Adrenal gland (tissue), 19 donors: ENCODE measurements around the gene TOPAZ1. TPM values are rescaled to one million over a fixed set of nuclear protein-coding genes. Genes with fewer than 3 reads are reported as not detected.

Experiments used
- DNase-seq, 7 donors: peaks; one replicate each; pipeline ENCODE4 v3.0.0-alpha.2; 2019 to 2020
- H3K27ac ChIP-seq, 5 donors: fragments of 200-600 bp; sonication (generic) in 4 of 5; 1 replicate in 3 of 5; 2 replicates in 2 of 5; pipeline versions ENCODE4 v1.5.1 to v1.8.0; 2016 to 2020; ENCODE audit warnings: mild to moderate bottlenecking in 1 of 5
- H3K27me3 ChIP-seq: fragments of 200-600 bp; 2 replicates; pipeline ENCODE4 v1.8.0; 2021
- H3K36me3 ChIP-seq, 2 donors: fragments of 200-600 bp; replicated peaks in 1 of 2; 1 replicate in 1 of 2; 2 replicates in 1 of 2; pipeline versions ENCODE4 v1.5.1 to v1.8.0; 2018 to 2022
- H3K4me1 ChIP-seq, 2 donors: fragments of 200-600 bp; replicated peaks in 1 of 2; 1 replicate in 1 of 2; 2 replicates in 1 of 2; pipeline versions ENCODE4 v1.5.1 to v1.8.0; 2018 to 2021
- H3K4me3 ChIP-seq, 4 donors: fragments of 200-600 bp; sonication (generic) in 3 of 4; one replicate each; pipeline ENCODE4 v1.5.1; 2016 to 2018
- H3K9me3 ChIP-seq, 3 donors: fragments of 200-600 bp; sonication (generic) in 1 of 3; replicated peaks in 1 of 3; 1 replicate in 2 of 3; 2 replicates in 1 of 3; pipeline versions ENCODE4 v1.5.1 to v1.8.0; 2016 to 2021
- CTCF ChIP-seq, 6 experiments: fragments of 450-650 bp in 4 of 6; fragments of 200-600 bp in 2 of 6; sonication (generic) in 1 of 6; IDR thresholded peaks; 1 replicate in 5 of 6; 2 replicates in 1 of 6; pipeline versions ENCODE4 v1.5.1 to v1.8.0; 2016 to 2021; ENCODE audit warnings: antibody characterized with exemption in 6 of 6, mild to moderate bottlenecking in 2 of 6, moderate library complexity in 1 of 6
- POLR2A ChIP-seq, 2 donors: fragments of 450-650 bp; IDR thresholded peaks; one replicate each; pipeline ENCODE4 v1.6.1; 2017; ENCODE audit warnings: antibody characterized with exemption in 2 of 2, mild to moderate bottlenecking in 2 of 2, moderate library complexity in 1 of 2
- WGBS, 4 donors: extraction: QIAGEN DNeasy Blood & Tissue Kit in 2 of 4; methylation state at CpG; one replicate each; pipeline versions ENCODE4 v1.1.5 to v1.1.7; 2013 to 2017; 5-methylcytosine and 5-hydroxymethylcytosine counted together
- intact Hi-C, 2 donors: fragments of 100-400 bp; cut with DNase I; formaldehyde crosslinking; loops; one replicate each; pipeline versions ENCODE4 v1.14.1 to v1.15.0; 2022 to 2023
- long read RNA-seq, 10 donors: library from polyadenylated mRNA in 3 of 10; unstranded in 2 of 10; stranded (forward) in 1 of 10; transcript quantifications; one replicate each; pipeline ENCODE4 v2.0.0 and lab custom pipeline, GENCODE V29; 2021 to 2026
- polyA plus RNA-seq, 3 donors: library from polyadenylated mRNA; stranded (reverse); fragments of 200-250 nt in 2 of 3; fragments of 350-450 nt in 1 of 3; fragmentation: Illumina TruSeq in 1 of 3; extraction: RNeasy Lipid Tissue Mini Kit (QIAGEN cat#74804) in 1 of 3; gene quantifications; one replicate each; pipeline ENCODE4 v1.2.3, GENCODE V29; 2013 to 2014
- total RNA-seq, 9 donors: library from RNA; depleted of rRNA in 4 of 9; stranded (reverse); fragments of >200 nt in 4 of 9; fragments of 120-200 nt in 1 of 9; fragmentation: NEBNext Ultra II Directional in 1 of 9; extraction: Animal tissue kit (Norgen Biotek cat#: 25700) in 1 of 9; gene quantifications; one replicate each; pipeline versions ENCODE4 v1.1.0 to v1.2.4, GENCODE V29; 2013 to 2023
- donor health status: healthy with polysubstance abuse.
- donor health status: Bipolar disorder and iron deficiency.
- donor health status: DM: yes; HTN: yes; CAD: no.
- donor health status: DM: no; HTN: no; CAD: no.
- donor health status: DM: no; HTN: no; CAD: no.
- donor health status: DM: yes; HTN: yes; CAD: no.

The TOPAZ1 gene
- not detected for total RNA-seq
- not detected for polyA plus RNA-seq
- long read RNA-seq, donor 1 = 0 reads
- long read RNA-seq, donor 2 = 0 reads
- long read RNA-seq, donor 3 = 0 reads
- long read RNA-seq, donor 4 = 0 reads
- long read RNA-seq, donor 5 = 0 reads
- long read RNA-seq, donor 6 = 0 reads
- long read RNA-seq, donor 7 = 0 reads
- long read RNA-seq, donor 8 = 0 reads
- long read RNA-seq, donor 9 = 0 reads
- long read RNA-seq, donor 10 = 0 reads

GRCh38 chr3:44241706-44242105 is at the start of gene TOPAZ1:
TSS of gene TOPAZ1 (plus strand) at chr3:44241886. CDS start at chr3:44242054, 168 bp downstream.
- 91 to 94% (median 92%) methylated on average over 10 to 35 of the region's 35 CpGs for WGBS, 4 donors
- no peaks in the 10 kb centered on the region for H3K27me3 ChIP-seq
- no peaks in the 10 kb centered on the region for H3K4me1 ChIP-seq
- intact Hi-C loops = no loop called here
- H3K9me3 ChIP-seq = no peaks in the 10 kb centered on the region
- no peaks in the 10 kb centered on the region for H3K36me3 ChIP-seq
- no peak within 1 kb of the TSS for H3K4me3 ChIP-seq
- H3K27ac ChIP-seq = no peak within 1 kb of the TSS
- TF ChIP-seq CTCF (IDR thresholded peaks at IDR 0.05) = no peak
- TF ChIP-seq POLR2A (IDR thresholded peaks at IDR 0.05) = no peak
- no peak for DNase-seq

GRCh38 chr3:44198284-44199269 is 43.1 kb upstream of the TOPAZ1 start:
- DNase-seq = peak; percentile 62 to 84 (median 74)
- no peak overlapping the region for H3K4me3 ChIP-seq
- no peaks in the 10 kb centered on the region for H3K9me3 ChIP-seq
- no peaks in the 10 kb centered on the region for H3K36me3 ChIP-seq
- no peak overlapping the region for H3K27ac ChIP-seq
- H3K4me1 ChIP-seq = no peaks in the 10 kb centered on the region
- H3K27me3 ChIP-seq = no peaks in the 10 kb centered on the region
- TF ChIP-seq CTCF (IDR thresholded peaks at IDR 0.05) = peak; percentile 57 to 82 (median 76)
- no peak for TF ChIP-seq POLR2A (IDR thresholded peaks at IDR 0.05)
- WGBS, 4 donors = 13 to 15% (median 14%) methylated on average over 15 of the region's 15 CpGs
- intact Hi-C loops = loop anchor here (5.0 to 10.0 kb wide), 3 partner anchors 434 to 656 kb away; no protein-coding TSS in a partner anchor

- intact Hi-C loops = no loop called here
- no peak for TF ChIP-seq CTCF (IDR thresholded peaks at IDR 0.05)
- TF ChIP-seq POLR2A (IDR thresholded peaks at IDR 0.05) = no peak
- H3K4me1 ChIP-seq = no peaks in the 10 kb centered on the region
- no peak for DNase-seq
- H3K36me3 ChIP-seq = no peaks in the 10 kb centered on the region
- no peak overlapping the region for H3K4me3 ChIP-seq
- WGBS, 4 donors = 57 to 83% (median 64%) methylated on average over 2 to 4 of the region's 4 CpGs
- H3K9me3 ChIP-seq = no peaks in the 10 kb centered on the region
- H3K27ac ChIP-seq = no peak overlapping the region
- peaks cover 5% of the 10 kb centered on the region for H3K27me3 ChIP-seq
Observed at GRCh38 chr3:44206261-44206660, 35.4 kb upstream of the TOPAZ1 start.

GRCh38 chr3:44206862-44207652 is 34.6 kb upstream of the TOPAZ1 start:
- peaks cover 10% of the 10 kb centered on the region for H3K27me3 ChIP-seq
- no peak overlapping the region for H3K4me3 ChIP-seq
- WGBS, 4 donors = 70 to 72% (median 71%) methylated on average over 9 to 11 of the region's 11 CpGs
- no peak for DNase-seq
- H3K9me3 ChIP-seq = no peaks in the 10 kb centered on the region
- H3K36me3 ChIP-seq = no peaks in the 10 kb centered on the region
- no peak overlapping the region for H3K27ac ChIP-seq
- no peak for TF ChIP-seq POLR2A (IDR thresholded peaks at IDR 0.05)
- TF ChIP-seq CTCF (IDR thresholded peaks at IDR 0.05) = no peak
- intact Hi-C loops = no loop called here
- H3K4me1 ChIP-seq = no peaks in the 10 kb centered on the region
